GM21360 (cell line): Measurements from ENCODE around the gene MINK1.
"Not testable (repeated sequence)": the region's sequence is repeated elsewhere in the genome, so short reads cannot be mapped to it uniquely, and the experiment has no call there.

Source experiments
- ATAC-seq: cut with Tn5 transposase; IDR thresholded peaks from one replicate; pipeline ENCODE4 v1.9.1; 2021; ENCODE audit warnings: mild to moderate bottlenecking, moderate library complexity; ENCODE audit not compliant: unreplicated experiment

Gene MINK1

GRCh38 chr17:4926577-4927335 lies 93.6 kb downstream of the MINK1 start:
- not testable (repeated sequence) for ATAC-seq

DNA sequence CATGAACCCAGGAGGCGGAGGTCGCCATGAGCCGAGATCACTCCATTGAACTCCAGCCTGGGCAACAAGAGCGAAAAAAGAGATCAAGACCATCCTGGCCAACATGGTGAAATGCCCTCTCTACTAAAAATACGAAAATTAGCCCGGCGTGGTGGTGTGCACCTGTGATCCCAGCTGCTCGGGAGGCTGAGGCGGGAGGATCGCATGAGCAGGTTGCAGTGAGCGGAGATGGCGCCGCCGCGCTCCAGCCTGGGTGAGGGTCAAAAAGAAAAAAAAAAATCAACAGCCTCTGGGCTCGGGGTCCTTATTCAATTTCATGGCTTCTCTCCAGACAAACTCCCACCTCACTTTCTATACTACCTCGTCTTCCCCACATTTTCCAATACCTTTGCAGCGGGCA lies 95.7 kb downstream of the MINK1 start:
- ATAC-seq, result no peak

DNA sequence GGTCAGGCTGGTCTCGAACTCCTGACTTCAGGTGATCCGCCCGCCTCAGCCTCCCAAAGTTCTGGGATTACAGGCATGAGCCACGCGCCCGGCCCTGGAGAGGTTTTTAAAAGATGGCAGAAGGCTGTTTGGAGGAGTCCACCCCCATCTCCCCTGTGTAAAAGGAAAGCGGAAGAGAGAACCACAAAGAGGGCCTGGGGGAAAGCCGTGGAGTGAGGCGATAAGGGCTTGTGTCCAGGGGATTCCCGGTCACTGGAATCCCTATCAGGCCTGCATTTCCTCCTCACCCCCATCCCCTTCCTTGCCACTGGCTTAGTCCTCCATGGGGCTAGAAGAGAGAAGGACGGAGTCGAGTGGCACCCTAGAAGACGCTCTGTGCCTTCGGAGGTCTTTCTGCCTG lies 98.8 kb downstream of the MINK1 start, which contains the start of gene GP1BA:
GP1BA (plus strand) TSS at position 315 of the 400 bp plus-strand sequence. CDS start 328 bp downstream, outside the sequence.
- ATAC-seq, result no peak

- no peak for ATAC-seq
Observed at GRCh38 chr17:4932756-4933155, 99.6 kb downstream of the MINK1 start.

GRCh38 chr17:4933646-4934045 lies 100.5 kb downstream of the MINK1 start:
- ATAC-seq, result no peak

DNA sequence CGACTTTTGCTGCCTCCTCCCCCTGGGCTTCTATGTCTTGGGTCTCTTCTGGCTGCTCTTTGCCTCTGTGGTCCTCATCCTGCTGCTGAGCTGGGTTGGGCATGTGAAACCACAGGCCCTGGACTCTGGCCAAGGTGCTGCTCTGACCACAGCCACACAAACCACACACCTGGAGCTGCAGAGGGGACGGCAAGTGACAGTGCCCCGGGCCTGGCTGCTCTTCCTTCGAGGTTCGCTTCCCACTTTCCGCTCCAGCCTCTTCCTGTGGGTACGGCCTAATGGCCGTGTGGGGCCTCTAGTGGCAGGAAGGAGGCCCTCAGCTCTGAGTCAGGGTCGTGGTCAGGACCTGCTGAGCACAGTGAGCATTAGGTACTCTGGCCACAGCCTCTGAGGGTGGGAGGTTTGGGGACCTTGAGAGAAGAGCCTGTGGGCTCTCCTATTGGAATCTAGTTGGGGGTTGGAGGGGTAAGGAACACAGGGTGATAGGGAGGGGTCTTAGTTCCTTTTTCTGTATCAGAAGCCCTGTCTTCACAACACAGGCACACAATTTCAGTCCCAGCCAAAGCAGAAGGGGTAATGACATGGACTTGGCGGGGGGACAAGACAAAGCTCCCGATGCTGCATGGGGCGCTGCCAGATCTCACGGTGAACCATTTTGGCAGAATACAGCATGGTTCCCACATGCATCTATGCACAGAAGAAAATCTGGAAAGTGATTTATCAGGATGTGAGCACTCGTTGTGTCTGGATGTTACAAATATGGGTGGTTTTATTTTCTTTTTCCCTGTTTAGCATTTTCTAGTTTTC lies 101.2 kb downstream of the MINK1 start:
- no peak for ATAC-seq

- no peak for ATAC-seq
Observed at GRCh38 chr17:4935650-4936049, 102.5 kb downstream of the MINK1 start.

- no peak for ATAC-seq
Observed at GRCh38 chr17:4936436-4936835, 103.3 kb downstream of the MINK1 start.

DNA sequence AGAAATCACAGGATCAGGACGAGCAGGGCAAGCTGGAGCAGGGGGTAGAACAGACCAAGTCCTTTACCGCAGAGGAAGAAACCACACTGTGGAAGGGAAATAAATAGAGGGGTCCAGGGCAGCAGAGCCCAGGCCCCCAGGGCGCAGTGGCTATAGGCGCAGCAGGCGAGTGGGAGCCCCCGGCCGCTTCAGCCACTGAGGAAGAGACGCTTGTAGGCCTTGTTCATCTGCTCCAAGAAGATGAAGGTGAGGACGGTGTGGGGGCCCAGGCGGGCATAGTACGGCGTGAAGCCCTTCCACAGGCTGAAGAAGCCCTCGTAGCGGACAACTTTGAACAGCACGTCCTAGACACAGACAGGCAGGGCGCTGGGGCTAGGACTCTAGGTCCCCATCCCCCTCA lies 104.4 kb downstream of the MINK1 start:
- no peak for ATAC-seq

DNA sequence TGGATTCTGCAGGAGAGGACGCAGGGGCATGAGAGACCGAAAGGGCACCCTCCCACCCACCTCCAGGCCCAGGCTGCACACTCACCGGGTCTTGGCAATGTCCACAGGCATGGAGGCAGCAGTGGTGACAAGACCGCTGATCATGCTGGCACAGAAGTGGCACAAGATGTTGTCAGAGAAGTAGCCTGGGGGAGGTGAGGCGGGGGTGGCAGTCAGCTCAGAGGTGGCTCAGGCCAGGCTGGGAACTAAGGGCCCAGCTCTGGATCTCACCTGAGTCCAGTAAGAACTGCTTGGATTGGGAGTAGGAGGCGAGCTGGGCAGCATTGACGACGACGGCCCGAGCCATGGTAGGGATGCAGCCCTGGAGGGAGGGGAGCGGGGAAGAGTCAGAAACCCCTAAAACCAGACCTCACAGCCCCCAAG lies 104.9 kb downstream of the MINK1 start:
- ATAC-seq, result no peak

DNA sequence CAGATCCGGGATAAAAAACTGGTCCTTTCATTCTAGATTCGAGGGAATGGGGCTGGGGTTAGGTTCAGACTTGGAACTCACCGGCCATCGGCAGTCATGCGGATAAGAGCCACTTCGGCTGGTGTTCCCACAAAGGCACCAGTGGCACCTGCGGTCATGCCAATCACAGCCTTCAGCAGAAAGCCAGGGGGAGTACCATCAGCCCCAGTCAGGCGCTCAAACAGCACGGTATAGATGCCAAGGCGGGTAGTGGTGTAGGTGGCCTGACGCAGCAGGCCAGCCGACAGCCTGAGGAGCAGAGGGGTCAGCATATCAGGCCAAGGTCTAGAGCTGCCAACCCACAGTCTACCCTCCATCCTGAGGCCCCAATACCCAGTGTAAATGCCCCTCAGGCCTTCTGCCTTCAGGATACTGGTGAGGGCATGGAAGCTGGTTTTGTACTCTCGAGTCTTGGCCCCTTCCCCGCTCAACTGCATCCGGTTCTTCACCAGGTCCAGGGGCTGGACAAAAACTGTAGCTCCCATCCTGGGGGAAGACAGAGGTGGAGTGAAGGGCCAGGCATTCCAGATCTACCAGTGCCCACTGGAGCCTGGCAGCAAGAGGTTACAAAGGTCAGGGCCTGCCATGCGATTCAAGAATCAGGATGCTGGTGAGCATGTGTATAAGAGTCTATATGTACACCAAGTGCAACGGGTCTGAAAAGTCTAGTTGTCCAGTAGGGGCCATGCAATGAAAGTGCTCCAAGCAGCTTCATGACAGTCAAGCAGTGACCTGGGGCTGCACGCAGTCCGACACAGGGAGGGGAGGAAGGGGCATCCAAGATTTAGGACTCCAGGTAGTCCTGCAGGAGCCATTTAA lies 105.8 kb downstream of the MINK1 start:
- no peak for ATAC-seq

DNA sequence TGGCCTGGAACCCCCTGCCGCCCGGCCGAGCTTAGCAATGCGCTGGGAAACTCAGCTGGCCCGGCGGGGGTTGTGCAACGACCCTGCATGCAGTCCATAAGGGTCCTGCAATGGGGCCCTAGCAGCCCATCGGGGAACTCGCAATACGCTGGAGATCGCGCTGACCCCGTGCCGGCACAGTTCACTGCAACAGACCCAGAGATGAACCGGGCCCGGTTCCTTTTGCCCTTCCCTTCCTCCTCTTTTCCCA lies 106.3 kb downstream of the MINK1 start:
- peak; percentile 2 for ATAC-seq

DNA sequence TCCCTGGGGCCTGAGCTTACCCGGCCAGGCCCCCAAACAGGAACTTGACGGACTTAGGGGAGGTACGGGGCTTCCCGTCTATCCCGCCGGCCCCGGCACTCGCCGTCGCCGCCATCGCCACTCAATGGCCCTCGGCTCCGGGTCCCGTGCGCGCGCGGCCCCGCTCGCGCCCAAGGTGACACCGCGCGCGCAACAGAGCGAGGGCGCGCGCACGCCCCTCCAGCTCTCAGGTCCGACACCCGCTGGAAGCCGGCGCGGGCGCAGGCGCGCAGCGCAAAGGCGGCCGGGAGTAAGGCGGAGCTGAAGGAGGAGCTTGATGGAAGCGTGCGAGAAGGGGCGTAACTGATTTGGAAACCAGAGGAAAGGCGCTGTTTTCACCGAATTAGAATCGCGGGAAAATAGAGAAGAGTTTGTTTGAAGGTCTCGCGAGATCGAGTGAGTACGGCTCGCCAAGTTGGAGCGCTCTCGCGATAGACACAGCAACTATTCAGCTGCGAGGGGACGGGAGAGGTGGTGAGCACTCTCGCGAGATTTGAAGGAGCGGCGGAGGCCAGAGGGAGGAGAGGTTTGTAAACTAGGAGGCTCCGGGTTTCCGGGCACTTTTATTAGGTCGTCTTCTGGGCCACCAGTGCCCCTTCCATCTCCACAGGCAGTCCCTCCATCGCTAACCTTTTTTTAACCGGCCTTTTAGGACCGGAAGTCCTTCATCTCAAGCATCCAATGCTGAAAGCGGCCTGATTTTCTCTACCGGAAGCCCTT lies 106.8 kb downstream of the MINK1 start, which contains the start of the genes RNF167 and SLC25A11:
RNF167 (plus strand) TSS at position 473 of the 759 bp plus-strand sequence. CDS start 642 bp downstream, outside the sequence.
SLC25A11 (minus strand) TSS at position 251 of the 759 bp plus-strand sequence; CDS start at position 115, 136 bp downstream.
- peak; percentile 72 for ATAC-seq

GRCh38 chr17:4940555-4941318 lies 107.6 kb downstream of the MINK1 start:
- no peak for ATAC-seq

DNA sequence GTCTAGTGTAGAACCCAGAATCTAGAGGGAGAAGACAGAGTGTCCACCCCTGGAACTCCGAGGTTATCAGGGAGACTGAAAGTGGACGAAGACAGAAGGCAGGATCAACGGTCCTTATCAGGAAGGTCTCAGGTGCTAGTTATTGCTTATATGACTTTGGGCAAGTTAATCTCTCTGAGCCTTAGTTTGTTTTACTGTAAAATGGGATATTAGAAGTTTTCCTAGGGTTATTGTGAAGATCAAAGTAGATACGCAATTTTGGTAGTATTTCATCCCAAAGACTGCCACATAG lies 108.1 kb downstream of the MINK1 start:
- no peak for ATAC-seq

DNA sequence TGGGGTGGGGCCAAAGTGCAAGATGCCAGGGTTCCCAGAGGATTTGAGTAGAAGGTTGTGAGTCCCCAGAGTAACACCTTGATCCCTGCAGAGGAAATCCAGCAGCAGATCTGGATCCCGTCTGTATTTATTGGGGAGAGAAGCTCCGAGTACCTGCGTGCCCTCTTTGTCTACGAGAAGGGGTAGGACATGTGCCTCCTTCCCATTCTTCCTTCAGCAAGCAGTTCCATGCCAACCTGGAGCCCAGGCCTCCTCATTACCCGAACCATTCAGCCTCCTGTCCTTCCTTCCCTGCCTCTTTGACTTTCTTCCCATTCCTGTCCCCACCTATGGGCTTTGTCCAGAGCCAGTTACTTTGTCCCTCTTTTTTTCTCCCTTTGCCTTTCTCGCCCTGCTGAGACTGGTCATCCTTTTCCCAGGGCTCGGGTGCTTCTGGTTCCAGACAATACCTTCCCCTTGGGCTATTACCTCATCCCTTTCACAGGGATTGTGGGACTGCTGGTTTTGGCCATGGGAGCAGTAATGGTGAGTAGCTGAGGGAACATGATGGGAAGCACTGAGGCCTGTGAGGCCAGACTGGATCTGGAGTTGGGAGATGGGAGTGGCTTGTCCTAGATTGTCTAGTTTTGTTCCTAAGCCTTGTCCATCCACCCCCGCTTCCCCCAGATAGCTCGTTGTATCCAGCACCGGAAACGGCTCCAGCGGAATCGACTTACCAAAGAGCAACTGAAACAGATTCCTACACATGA lies 109.8 kb downstream of the MINK1 start:
- no peak for ATAC-seq

DNA sequence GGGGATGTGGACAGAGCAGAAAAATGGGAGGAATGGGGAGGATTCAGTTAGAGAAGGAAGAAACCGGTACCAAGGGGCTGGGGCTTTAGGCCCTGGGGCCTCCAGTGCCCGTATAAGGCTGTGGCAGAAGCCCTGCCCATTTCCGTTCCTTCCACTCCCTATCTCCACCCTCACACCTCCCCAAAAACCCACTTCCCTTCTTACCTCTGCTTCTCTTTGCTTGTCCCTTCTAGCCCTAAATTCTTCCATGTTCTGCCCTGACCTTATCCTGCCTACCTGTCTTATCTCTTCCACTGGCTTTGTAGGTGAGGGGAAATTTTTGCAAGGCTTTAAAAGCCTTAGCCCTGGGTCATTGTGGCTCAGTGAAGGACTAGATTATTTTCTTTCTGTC lies 111.0 kb downstream of the MINK1 start:
- no peak for ATAC-seq

DNA sequence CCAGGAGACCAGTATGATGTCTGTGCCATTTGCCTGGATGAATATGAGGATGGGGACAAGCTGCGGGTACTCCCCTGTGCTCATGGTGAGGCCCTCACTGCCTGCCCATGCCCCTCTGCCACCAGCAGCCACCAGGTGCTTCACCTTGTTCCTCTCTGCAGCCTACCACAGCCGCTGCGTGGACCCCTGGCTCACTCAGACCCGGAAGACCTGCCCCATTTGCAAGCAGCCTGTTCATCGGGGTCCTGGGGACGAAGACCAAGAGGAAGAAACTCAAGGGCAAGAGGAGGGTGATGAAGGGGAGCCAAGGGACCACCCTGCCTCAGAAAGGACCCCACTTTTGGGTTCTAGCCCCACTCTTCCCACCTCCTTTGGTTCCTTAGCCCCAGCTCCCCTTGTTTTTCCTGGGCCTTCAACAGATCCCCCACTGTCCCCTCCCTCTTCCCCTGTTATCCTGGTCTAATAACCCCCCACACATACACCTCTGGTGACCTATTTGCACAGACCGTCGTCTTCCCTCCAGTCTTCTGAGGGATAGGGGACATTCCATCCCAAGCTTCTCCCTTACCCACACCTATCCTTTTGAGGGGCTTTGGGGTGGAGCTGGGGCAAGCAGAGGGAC lies 111.5 kb downstream of the MINK1 start:
- ATAC-seq, result no peak
